ENCODE measurements around the gene LIN7B. TPM values are rescaled to one million over a fixed set of nuclear protein-coding genes. Genes with fewer than 3 reads are reported as not detected.
"Not testable (repeated sequence)": the region's sequence is repeated elsewhere in the genome, so short reads cannot be mapped to it uniquely, and the experiment has no call there.

LIN7B gene
- total RNA-seq, 4 donors from 2014 or later = 20.0 to 39.8 (median 32.3) TPM

DNA sequence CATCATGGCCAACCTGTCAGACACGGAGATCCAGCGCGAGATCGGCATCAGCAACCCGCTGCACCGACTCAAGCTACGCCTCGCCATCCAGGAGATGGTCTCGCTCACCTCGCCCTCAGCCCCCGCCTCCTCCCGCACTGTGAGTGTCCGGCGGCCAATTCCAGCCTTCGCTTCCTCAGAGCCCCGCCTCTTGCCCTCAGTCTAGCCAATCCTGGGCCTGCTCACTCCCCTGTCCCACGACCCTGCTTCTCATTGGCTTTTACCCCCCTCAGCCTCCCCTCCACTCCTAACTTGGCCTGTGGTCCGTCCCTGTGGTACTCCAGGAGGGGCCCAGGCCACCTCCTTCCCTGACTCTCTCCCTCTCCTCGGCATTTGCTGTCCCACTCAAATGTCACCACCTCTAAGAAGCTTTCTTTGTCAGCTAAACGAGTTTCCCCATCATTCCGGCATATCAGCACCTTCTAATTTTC, 28.7 kb downstream of the LIN7B start:
- Histone ChIP-seq H3K27me3 (no peaks in the 10 kb centered on the region), H3K9me3 (no peaks in the 10 kb centered on the region), H3K4me3 (peak overlapping the region; percentile 46), H3K4me1 (peaks cover 25% of the 10 kb centered on the region), H3K36me3 (no peaks in the 10 kb centered on the region), H3K27ac (no peak overlapping the region)
- DNase-seq (ENCODE audit: low spot score in 2 of 2) = peak in 1 of 2 donors; percentile 82
- TF ChIP-seq EP300 (IDR thresholded peaks at IDR 0.05) (no peak), CTCF (IDR thresholded peaks at IDR 0.05) (no peak), POLR2A (IDR thresholded peaks at IDR 0.05) (no peak), POLR2AphosphoS5 (IDR thresholded peaks at IDR 0.05) (no peak)
- 14% methylated on average over 21 of the region's 21 CpGs for WGBS

GRCh38 chr19:49145573-49146407, 31.6 kb downstream of the LIN7B start:
- DNase-seq (ENCODE audit: low spot score in 2 of 2) = peak in 1 of 2 donors; percentile 85

DNA sequence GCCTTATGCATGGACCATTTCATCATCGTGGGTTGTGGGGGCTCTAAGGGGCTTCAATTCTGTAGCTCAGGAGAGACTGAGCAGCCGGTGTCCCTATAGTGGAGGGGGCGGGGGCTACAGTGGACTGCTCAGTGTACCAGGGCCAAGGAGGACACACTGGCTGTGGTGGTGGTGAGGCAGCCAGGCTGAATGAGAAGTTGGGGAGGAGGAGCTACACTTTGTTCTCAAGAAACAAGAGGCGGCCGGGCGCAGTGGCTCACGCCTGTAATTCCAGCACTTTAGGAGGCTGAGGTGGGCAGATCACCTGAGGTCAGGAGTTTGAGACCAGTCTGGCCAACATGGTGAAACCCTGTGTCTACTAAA, 32.2 kb downstream of the LIN7B start:
- 50% methylated on average over 6 of the region's 7 CpGs for WGBS
- H3K36me3 ChIP-seq; H3K27ac ChIP-seq; DNase-seq (ENCODE audit: low spot score in 2 of 2); H3K9me3 ChIP-seq; H3K4me3 ChIP-seq; H3K27me3 ChIP-seq: not testable (repeated sequence)
- peaks cover 53% of the 10 kb centered on the region for H3K4me1 ChIP-seq

More at GRCh38 chr19:49145573-49146407, 31.6 kb downstream of the LIN7B start:
- H3K4me3 ChIP-seq = no peak overlapping the region
- peaks cover 47% of the 10 kb centered on the region for H3K4me1 ChIP-seq
- TF ChIP-seq EP300 (IDR thresholded peaks at IDR 0.05) = no peak
- TF ChIP-seq CTCF (IDR thresholded peaks at IDR 0.05) = peak; percentile 65 to 91
- H3K27ac ChIP-seq = no peak overlapping the region
- no peaks in the 10 kb centered on the region for H3K9me3 ChIP-seq
- H3K36me3 ChIP-seq = no peaks in the 10 kb centered on the region
- no peaks in the 10 kb centered on the region for H3K27me3 ChIP-seq
- 9% methylated on average over 26 of the region's 30 CpGs for WGBS

- no peaks in the 10 kb centered on the region for H3K27me3 ChIP-seq
- H3K4me1 ChIP-seq = peaks cover 52% of the 10 kb centered on the region
- H3K9me3 ChIP-seq = no peaks in the 10 kb centered on the region
- TF ChIP-seq CTCF (IDR thresholded peaks at IDR 0.05) (no peak), POLR2A (IDR thresholded peaks at IDR 0.05) (no peak), POLR2AphosphoS5 (IDR thresholded peaks at IDR 0.05) (no peak), EP300 (IDR thresholded peaks at IDR 0.05) (no peak)
- peak overlapping the region; percentile 69 for H3K4me3 ChIP-seq
- H3K27ac ChIP-seq = no peak overlapping the region
- no peak for DNase-seq (ENCODE audit: low spot score in 2 of 2)
- H3K36me3 ChIP-seq = no peaks in the 10 kb centered on the region
- 69% methylated on average over 10 of the region's 11 CpGs for WGBS
Observed at GRCh38 chr19:49148044-49148682, 34.0 kb downstream of the LIN7B start.

DNA sequence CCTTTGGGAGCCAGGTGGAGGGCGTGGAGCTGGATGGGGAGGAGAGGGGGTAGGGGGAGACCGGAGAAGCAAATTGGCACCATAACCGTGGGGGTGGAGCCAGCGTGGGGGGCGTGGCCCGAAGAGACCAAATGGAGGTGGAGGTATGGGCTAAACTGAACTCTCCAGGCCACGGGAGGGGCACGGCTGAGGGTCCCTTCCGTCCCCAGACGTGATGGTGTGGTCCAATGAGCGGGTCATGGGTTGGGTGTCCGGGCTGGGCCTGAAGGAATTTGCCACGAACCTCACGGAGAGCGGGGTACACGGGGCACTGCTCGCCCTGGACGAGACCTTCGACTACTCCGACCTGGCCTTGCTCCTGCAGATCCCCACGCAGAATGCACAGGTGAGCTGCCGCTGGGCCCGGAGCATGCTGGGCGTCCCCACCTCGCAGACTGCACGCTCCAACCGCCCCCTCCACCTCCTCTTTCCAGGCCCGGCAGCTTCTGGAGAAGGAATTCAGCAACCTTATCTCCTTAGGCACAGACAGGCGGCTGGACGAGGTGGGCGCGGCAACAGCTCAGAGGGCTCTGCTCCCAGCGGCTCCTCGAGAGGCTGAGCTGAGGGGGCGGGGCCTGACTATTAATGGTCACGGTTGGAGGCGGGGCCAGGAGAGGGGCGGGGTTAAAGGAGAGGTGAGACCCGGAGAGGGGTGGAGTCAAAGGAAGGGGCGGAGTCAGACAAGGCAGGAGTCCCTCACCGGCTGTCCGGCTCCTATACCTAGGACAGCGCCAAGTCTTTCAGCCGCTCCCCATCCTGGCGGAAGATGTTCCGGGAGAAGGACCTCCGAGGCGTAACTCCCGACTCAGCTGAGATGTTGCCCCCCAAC, 34.8 kb downstream of the LIN7B start:
- no peaks in the 10 kb centered on the region for H3K36me3 ChIP-seq
- TF ChIP-seq POLR2AphosphoS5 (IDR thresholded peaks at IDR 0.05) = no peak
- TF ChIP-seq POLR2A (IDR thresholded peaks at IDR 0.05) = no peak
- TF ChIP-seq EP300 (IDR thresholded peaks at IDR 0.05) = no peak
- no peak for TF ChIP-seq CTCF (IDR thresholded peaks at IDR 0.05)
- peaks cover 51% of the 10 kb centered on the region for H3K4me1 ChIP-seq

More for the DNA sequence above, 34.8 kb downstream of the LIN7B start:
- Histone ChIP-seq H3K27me3 (no peaks in the 10 kb centered on the region), H3K9me3 (no peaks in the 10 kb centered on the region), H3K27ac (peak overlapping the region; percentile 84), H3K4me3 (peak overlapping the region; percentile 69)
- DNase-seq (ENCODE audit: low spot score in 2 of 2) = peak; percentile 98
- WGBS = 2% methylated on average over 18 of the region's 49 CpGs

Data from suprapubic skin (tissue), 4 donors.